Measurements from ENCODE around the gene BEND7.
"Not testable (repeated sequence)": the region's sequence is repeated elsewhere in the genome, so short reads cannot be mapped to it uniquely, and the experiment has no call there.

The BEND7 gene

DNA sequence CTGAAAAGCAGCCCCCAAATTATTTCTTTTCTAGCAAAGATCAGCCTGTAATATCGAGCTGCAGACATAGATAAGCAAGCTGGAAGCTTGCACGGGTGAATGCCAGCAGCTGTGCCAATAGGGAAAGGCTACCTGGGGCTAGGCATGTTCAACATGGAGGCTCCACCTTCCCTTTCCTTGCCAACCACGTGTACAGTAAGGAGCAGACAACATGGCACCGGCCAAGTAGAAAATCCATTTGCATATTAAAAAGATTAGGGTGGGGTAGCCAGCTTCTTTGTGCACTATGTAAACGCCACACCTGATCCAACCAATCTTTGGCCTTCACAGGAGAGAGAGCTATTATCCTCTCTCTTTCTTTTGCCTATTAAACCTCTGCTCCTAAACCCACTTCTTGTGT lies 124.0 kb downstream of the BEND7 start:
- TF ChIP-seq CTCF (IDR thresholded peaks at IDR 0.05; ENCODE audit: borderline replicate concordance, extremely low read depth, low read length, poor library complexity, severe bottlenecking) (no peak), EZH2 (IDR thresholded peaks at IDR 0.05; ENCODE audit: borderline replicate concordance, low read depth, low read length, severe bottlenecking) (no peak)
- Histone ChIP-seq H4K20me1 (ENCODE audit: insufficient read depth, low read length) (no peaks in the 10 kb centered on the region), H3K79me2 (ENCODE audit: insufficient read depth, low read length) (no peaks in the 10 kb centered on the region), H2AFZ (ENCODE audit: low read depth, low read length) (no peak overlapping the region), H3K4me3 (ENCODE audit: low read depth in 1 of 2, low read length in 2 of 2) (no peak overlapping the region), H3K9me3 (ENCODE audit: insufficient read depth, low read length, severe bottlenecking) (no peaks in the 10 kb centered on the region), H3K27ac (ENCODE audit: low read length) (no peak overlapping the region), H3K36me3 (ENCODE audit: insufficient read depth, low read length) (no peaks in the 10 kb centered on the region), H3K27me3 (ENCODE audit: insufficient read depth, low read length, poor library complexity) (no peaks in the 10 kb centered on the region), H3K4me1 (ENCODE audit: insufficient read depth, low read length) (no peaks in the 10 kb centered on the region), H3K9ac (ENCODE audit: low read depth, low read length) (no peak overlapping the region), H3K4me2 (ENCODE audit: insufficient read depth, low read length) (no peak overlapping the region)
- ATAC-seq (ENCODE audit: insufficient read depth, low read depth) (no peak), DNase-seq (no peak)

- Histone ChIP-seq H3K27ac (ENCODE audit: low read length) (no peak overlapping the region), H3K27me3 (ENCODE audit: insufficient read depth, low read length, poor library complexity) (no peaks in the 10 kb centered on the region), H3K4me2 (ENCODE audit: insufficient read depth, low read length) (no peak overlapping the region), H4K20me1 (ENCODE audit: insufficient read depth, low read length) (no peaks in the 10 kb centered on the region), H2AFZ (ENCODE audit: low read depth, low read length) (no peak overlapping the region), H3K9ac (ENCODE audit: low read depth, low read length) (no peak overlapping the region), H3K4me3 (ENCODE audit: low read depth in 1 of 2, low read length in 2 of 2) (no peak overlapping the region), H3K36me3 (ENCODE audit: insufficient read depth, low read length) (no peaks in the 10 kb centered on the region), H3K4me1 (ENCODE audit: insufficient read depth, low read length) (no peaks in the 10 kb centered on the region), H3K9me3 (ENCODE audit: insufficient read depth, low read length, severe bottlenecking) (no peaks in the 10 kb centered on the region), H3K79me2 (ENCODE audit: insufficient read depth, low read length) (no peaks in the 10 kb centered on the region)
- no peak for TF ChIP-seq CTCF (IDR thresholded peaks at IDR 0.05; ENCODE audit: borderline replicate concordance, extremely low read depth, low read length, poor library complexity, severe bottlenecking)
- TF ChIP-seq EZH2 (IDR thresholded peaks at IDR 0.05; ENCODE audit: borderline replicate concordance, low read depth, low read length, severe bottlenecking) = no peak
- ATAC-seq (ENCODE audit: insufficient read depth, low read depth) (no peak), DNase-seq (no peak)
Measured at GRCh38 chr10:13404305-13404759, 124.5 kb downstream of the BEND7 start.

DNA sequence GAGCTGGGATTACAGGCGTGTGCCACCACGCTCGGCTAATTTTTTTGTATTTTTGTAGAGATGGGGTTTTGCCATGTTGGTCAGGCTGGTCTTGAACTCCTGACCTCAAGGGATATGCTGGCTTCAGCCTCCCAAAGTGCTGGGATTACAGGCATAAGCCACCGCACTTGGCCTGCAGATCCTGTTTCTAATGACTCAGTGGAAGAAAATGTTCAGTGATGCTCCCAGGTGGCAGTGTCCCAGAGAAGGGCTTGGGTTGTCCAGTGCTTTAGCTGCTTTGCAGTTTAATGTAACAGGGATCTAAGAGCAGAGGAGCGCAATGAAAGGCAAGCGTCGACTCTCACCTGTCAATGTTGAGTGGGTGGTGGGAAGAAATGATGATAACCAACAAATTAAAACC lies 125.4 kb downstream of the BEND7 start:
- DNase-seq; H3K9me3 ChIP-seq (ENCODE audit: insufficient read depth, low read length, severe bottlenecking); ATAC-seq (ENCODE audit: insufficient read depth, low read depth); H3K4me2 ChIP-seq (ENCODE audit: insufficient read depth, low read length); H3K4me3 ChIP-seq (ENCODE audit: low read depth in 1 of 2, low read length in 2 of 2); H3K36me3 ChIP-seq (ENCODE audit: insufficient read depth, low read length); H3K9ac ChIP-seq (ENCODE audit: low read depth, low read length); H4K20me1 ChIP-seq (ENCODE audit: insufficient read depth, low read length); H3K4me1 ChIP-seq (ENCODE audit: insufficient read depth, low read length); H2AFZ ChIP-seq (ENCODE audit: low read depth, low read length); H3K27me3 ChIP-seq (ENCODE audit: insufficient read depth, low read length, poor library complexity); H3K27ac ChIP-seq (ENCODE audit: low read length); H3K79me2 ChIP-seq (ENCODE audit: insufficient read depth, low read length): not testable (repeated sequence)

- Histone ChIP-seq H2AFZ (ENCODE audit: low read depth, low read length) (no peak overlapping the region), H3K36me3 (ENCODE audit: insufficient read depth, low read length) (no peaks in the 10 kb centered on the region), H3K4me3 (ENCODE audit: low read depth in 1 of 2, low read length in 2 of 2) (no peak overlapping the region), H3K4me2 (ENCODE audit: insufficient read depth, low read length) (no peak overlapping the region), H3K27me3 (ENCODE audit: insufficient read depth, low read length, poor library complexity) (no peaks in the 10 kb centered on the region), H3K9ac (ENCODE audit: low read depth, low read length) (no peak overlapping the region), H3K79me2 (ENCODE audit: insufficient read depth, low read length) (no peaks in the 10 kb centered on the region), H3K4me1 (ENCODE audit: insufficient read depth, low read length) (no peaks in the 10 kb centered on the region), H3K9me3 (ENCODE audit: insufficient read depth, low read length, severe bottlenecking) (no peaks in the 10 kb centered on the region), H3K27ac (ENCODE audit: low read length) (no peak overlapping the region), H4K20me1 (ENCODE audit: insufficient read depth, low read length) (no peaks in the 10 kb centered on the region)
- no peak for DNase-seq
- no peak for ATAC-seq (ENCODE audit: insufficient read depth, low read depth)
- TF ChIP-seq CTCF (IDR thresholded peaks at IDR 0.05; ENCODE audit: borderline replicate concordance, extremely low read depth, low read length, poor library complexity, severe bottlenecking) (no peak), EZH2 (IDR thresholded peaks at IDR 0.05; ENCODE audit: borderline replicate concordance, low read depth, low read length, severe bottlenecking) (no peak)
Measured at GRCh38 chr10:13402021-13402420, 126.8 kb downstream of the BEND7 start.
